WERI-Rb-1 (cell line): ENCODE results near the gene SCN9A.

ENCODE experiments used
- DNase-seq: peaks from one replicate; pipeline ENCODE4 v3.0.0-alpha.2; 2020
- H3K27ac ChIP-seq: fragments of 250-450 bp; sonication (Bioruptor Pico); 2 replicates; pipeline ENCODE4 v1.5.1; 2020; ENCODE audit warnings: mild to moderate bottlenecking, moderate library complexity
- H3K27me3 ChIP-seq: fragments of 250-450 bp; sonication (Bioruptor Pico); 2 replicates; pipeline ENCODE4 v1.5.1; 2021; ENCODE audit warnings: mild to moderate bottlenecking, low read depth, moderate library complexity; ENCODE audit not compliant: insufficient read depth, severe bottlenecking
- H3K36me3 ChIP-seq: fragments of 250-450 bp; sonication (Bioruptor Pico); 2 replicates; pipeline ENCODE4 v1.5.1; 2020; ENCODE audit warnings: mild to moderate bottlenecking, moderate library complexity
- H3K4me3 ChIP-seq: 2 replicates; pipeline ENCODE4 v1.5.1; 2011; ENCODE audit warnings: low read depth, mild to moderate bottlenecking, control low read depth, low read length
- H3K9me3 ChIP-seq: fragments of 250-450 bp; sonication (Bioruptor Pico); 2 replicates; pipeline ENCODE4 v1.5.1; 2021; ENCODE audit warnings: mild to moderate bottlenecking, moderate library complexity; ENCODE audit not compliant: severe bottlenecking
- TF ChIP-seq, protein P1 (sequence below): IDR thresholded peaks from 2 replicates; pipeline ENCODE4 v1.5.1; 2011; ENCODE audit warnings: low read depth, mild to moderate bottlenecking, control low read depth, inconsistent platforms, low read length

The SCN9A gene

DNA sequence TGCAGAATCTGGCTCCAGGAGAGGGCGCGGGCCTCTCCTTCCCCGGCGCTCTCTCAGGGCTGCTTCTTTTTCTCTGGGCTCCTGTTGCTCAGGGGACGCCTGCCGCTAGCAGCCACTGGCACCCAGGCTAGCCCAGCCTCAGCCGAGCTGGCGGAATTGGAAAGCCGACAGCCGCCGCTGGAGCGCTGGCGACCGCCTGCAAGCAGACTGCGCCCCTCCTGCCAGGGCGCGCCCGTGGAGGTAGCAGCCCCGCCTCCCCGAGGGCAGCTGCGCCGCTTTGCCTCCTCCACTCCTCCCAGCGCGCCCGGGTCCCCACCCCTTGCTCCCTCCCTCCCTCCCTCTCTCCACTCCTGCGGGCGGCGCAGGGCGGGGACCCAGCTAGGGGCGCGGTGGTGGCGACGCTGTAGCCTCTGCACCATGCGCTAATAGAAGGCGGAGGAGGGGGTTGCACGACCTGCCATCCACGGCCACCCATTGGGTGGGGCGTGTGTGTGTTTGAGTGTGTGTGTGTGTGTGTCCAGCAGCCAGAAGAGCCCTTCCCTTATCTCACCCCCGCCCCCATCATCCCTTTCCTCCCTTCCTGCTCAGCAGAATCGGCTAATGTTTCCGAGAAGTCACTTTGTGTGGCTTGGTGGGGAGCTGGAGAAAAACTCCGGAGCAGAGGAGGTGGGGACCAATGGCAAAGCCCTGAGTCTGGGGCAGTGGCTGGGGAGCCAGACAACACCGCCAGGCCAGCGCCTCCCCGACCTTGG lies at the start of gene SCN9A:
Gene SCN9A (minus strand): TSS at position 209 of the 752 bp plus-strand sequence. CDS start 64,188 bp downstream, outside the sequence.
- Histone ChIP-seq H3K9me3 (no peaks in the 10 kb centered on the region), H3K4me3 (peak within 1 kb of the TSS; percentile 85), H3K36me3 (no peaks in the 10 kb centered on the region), H3K27me3 (no peaks in the 10 kb centered on the region), H3K27ac (peak within 1 kb of the TSS; percentile 19; the same call in 1 of the 2 replicates)
- DNase-seq = peak; percentile 91
- TF ChIP-seq, protein P1, sequence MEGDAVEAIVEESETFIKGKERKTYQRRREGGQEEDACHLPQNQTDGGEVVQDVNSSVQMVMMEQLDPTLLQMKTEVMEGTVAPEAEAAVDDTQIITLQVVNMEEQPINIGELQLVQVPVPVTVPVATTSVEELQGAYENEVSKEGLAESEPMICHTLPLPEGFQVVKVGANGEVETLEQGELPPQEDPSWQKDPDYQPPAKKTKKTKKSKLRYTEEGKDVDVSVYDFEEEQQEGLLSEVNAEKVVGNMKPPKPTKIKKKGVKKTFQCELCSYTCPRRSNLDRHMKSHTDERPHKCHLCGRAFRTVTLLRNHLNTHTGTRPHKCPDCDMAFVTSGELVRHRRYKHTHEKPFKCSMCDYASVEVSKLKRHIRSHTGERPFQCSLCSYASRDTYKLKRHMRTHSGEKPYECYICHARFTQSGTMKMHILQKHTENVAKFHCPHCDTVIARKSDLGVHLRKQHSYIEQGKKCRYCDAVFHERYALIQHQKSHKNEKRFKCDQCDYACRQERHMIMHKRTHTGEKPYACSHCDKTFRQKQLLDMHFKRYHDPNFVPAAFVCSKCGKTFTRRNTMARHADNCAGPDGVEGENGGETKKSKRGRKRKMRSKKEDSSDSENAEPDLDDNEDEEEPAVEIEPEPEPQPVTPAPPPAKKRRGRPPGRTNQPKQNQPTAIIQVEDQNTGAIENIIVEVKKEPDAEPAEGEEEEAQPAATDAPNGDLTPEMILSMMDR = 0 out of 2 replicates have a peak, but pooled peaks have one; percentile 12

DNA sequence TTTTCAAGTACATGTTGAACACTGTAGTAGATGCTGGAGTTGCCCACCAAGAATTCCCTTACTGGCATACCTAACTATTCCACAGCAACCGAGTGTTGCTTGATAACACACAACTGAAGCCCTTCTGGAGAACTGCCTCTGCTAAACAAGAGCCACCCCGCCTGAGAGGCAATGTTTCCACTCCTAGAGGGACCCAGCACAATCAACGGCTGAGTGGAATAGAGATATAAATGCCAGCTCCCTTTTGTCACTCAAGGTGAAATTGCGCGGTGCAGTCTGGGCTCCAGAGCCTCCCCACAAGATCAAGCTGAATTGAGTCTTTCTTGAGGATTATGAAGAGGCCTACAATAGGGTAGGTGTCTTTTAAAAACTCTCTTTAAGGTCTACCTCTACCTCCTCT lies 49.1 kb upstream of the SCN9A start:
- DNase-seq = no peak
- TF ChIP-seq, protein P1 = no peak
- Histone ChIP-seq H3K4me3 (no peak overlapping the region), H3K27me3 (no peaks in the 10 kb centered on the region), H3K36me3 (no peaks in the 10 kb centered on the region), H3K27ac (no peak overlapping the region), H3K9me3 (no peaks in the 10 kb centered on the region)

DNA sequence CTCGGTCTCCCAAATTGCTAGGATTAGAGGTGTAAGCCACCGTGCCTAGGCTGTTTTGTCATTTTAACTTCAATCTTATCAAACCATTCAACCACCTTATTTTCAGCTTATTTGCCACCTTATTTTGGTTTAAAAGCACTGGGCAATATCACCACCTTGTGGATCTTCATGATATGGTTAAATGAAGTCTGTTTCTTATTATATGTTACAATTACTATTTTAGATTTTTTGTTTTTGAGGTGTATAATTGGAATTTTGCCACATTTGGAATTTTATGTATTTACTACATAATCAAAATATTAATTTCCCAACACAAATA lies 43.8 kb upstream of the SCN9A start:
- no peak overlapping the region for H3K4me3 ChIP-seq
- H3K27me3 ChIP-seq = no peaks in the 10 kb centered on the region
- DNase-seq = no peak
- TF ChIP-seq, protein P1 = no peak; the same call in 1 of the 2 replicates
- H3K36me3 ChIP-seq = no peaks in the 10 kb centered on the region
- no peaks in the 10 kb centered on the region for H3K9me3 ChIP-seq
- H3K27ac ChIP-seq = no peak overlapping the region

DNA sequence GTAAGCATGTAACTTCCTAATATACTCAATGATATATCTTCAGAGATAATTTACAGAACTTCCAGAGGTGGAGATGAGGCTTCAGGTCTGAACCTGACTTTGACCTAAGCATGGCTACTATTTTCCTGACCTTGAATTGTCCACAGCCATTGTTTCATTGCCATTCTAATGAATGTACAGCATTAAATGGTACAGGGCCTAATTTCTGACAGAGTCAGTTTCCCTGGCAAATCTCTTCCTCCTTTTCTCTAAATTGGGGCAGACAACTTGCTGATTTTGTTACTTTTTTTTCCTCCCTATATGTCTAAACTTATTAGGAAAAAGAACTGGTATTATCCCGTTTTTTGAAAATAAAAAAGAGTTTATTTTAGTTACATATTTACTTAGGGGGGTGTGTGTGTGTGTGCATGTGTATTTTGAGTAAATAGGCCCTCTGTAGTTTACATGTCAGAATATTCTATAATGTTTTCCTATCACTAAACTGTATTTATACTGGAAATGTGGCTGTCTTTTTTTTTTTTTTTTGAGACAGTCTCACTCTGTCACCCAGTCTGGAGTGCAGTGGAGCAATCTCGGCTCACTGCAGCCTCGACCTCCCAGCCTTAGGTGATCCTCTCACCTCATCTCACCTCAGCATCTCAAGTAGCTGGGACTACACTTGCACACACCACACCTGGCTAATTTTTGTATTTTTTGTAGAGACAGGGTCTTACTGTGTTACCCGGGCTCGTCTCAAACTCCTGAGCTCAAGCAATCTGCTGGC lies 43.3 kb upstream of the SCN9A start:
- Histone ChIP-seq H3K36me3 (no peaks in the 10 kb centered on the region), H3K9me3 (no peaks in the 10 kb centered on the region), H3K27ac (no peak overlapping the region), H3K4me3 (no peak overlapping the region), H3K27me3 (no peaks in the 10 kb centered on the region)
- peak; percentile 12 for DNase-seq
- TF ChIP-seq, protein P1 = no peak

DNA sequence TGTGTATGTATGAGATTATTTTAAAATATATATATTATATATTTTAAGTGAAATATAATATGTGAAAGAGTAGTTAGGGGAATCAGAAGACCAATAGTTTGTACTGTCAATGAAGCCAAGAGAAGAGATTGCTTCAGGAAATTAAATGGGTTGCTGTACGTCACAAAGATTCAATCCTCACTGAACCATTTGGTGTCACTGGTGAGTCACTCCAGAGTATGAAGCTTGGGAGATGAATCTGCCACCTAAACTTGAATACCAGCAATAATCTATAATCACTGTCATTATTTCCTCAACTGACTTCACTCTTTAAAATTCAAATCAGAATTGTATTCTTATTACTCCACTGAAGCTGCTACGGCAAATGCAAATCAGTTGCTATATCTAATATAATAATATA lies 41.9 kb upstream of the SCN9A start:
- H3K27ac ChIP-seq = no peak overlapping the region
- DNase-seq = peak; percentile 19
- H3K9me3 ChIP-seq = no peaks in the 10 kb centered on the region
- H3K4me3 ChIP-seq = no peak overlapping the region
- H3K36me3 ChIP-seq = no peaks in the 10 kb centered on the region
- H3K27me3 ChIP-seq = no peaks in the 10 kb centered on the region
- TF ChIP-seq, protein P1 = peak; percentile 50; the same call in 1 of the 2 replicates
